Superior temporal gyrus (tissue), 1 donor: ENCODE results near the gene SLC35B2.
A peak's percentile ranks its signal among the peaks of the same experiment; 100 is the strongest.

Experiments
- DNase-seq: peaks from one replicate; pipeline ENCODE4 v3.0.0-alpha.2; 2016; ENCODE audit errors: extremely low spot score

Gene SLC35B2

DNA sequence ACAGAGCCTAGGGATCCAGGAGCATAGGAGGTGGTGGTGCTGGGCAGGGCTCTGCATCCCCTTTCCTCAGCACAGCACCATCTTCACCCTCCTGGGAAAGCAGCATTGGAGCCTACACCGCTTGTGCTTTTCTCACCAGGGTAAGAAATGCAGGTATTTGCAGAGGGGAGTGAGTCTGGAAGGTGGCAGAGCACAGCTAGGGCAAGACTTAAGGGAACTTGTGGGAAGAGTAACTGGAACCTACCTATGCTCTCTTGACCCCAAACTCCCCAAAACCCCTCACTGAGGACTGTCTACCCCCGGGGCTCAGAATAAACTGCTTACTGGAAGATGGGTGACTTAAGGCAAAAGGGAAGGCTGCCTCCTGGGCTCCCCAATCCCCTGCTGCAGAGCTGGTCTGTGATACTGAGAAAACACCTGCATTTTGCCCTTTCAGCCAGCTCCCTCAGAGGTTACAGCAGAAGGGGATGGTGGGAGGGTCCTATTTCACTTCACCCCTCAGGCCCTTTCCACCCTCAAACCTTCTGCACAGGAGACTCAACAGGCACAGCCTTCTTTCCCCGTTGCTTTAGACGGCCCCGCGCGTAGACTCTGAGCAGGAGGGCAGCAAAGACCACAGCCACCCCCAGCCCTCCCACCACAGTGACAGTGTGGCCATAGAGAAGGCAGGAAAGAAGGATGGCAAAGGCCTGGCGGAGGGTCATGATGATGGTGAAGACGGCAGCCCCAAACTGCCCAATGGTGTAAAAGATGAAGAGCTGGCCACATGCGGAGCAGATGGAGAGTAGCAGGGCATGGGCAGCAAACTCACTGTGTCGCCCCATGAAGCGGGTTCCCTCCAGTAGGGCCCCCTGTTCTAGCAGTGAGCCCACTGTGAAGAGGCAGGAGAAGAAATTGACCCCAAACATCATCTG is 2.9 kb downstream of the SLC35B2 start:
- no peak for DNase-seq

DNA sequence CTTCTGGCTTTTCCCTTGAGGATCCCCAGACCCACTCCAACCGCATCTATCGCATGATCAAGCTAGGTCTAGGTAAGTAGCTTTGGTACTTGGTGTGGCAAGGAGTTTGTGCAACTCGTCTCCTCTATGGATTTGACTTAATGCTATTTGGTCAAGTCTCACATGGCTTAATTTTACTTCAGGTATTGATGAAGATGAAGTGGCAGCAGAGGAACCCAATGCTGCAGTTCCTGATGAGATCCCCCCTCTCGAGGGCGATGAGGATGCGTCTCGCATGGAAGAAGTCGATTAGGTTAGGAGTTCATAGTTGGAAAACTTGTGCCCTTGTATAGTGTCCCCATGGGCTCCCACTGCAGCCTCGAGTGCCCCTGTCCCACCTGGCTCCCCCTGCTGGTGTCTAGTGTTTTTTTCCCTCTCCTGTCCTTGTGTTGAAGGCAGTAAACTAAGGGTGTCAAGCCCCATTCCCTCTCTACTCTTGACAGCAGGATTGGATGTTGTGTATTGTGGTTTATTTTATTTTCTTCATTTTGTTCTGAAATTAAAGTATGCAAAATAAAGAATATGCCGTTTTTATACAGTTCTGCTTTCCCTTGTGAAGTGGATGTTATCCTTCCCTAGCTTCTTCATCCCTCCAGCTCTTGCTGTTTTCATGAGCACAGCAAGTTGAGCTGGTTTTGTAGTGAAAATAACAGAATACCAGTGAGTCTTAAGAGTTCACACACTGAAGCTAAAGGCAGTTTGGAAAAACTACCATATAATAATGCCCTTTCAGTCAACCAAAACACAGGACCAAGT is 3.8 kb downstream of the SLC35B2 start:
- DNase-seq: no peak

DNA sequence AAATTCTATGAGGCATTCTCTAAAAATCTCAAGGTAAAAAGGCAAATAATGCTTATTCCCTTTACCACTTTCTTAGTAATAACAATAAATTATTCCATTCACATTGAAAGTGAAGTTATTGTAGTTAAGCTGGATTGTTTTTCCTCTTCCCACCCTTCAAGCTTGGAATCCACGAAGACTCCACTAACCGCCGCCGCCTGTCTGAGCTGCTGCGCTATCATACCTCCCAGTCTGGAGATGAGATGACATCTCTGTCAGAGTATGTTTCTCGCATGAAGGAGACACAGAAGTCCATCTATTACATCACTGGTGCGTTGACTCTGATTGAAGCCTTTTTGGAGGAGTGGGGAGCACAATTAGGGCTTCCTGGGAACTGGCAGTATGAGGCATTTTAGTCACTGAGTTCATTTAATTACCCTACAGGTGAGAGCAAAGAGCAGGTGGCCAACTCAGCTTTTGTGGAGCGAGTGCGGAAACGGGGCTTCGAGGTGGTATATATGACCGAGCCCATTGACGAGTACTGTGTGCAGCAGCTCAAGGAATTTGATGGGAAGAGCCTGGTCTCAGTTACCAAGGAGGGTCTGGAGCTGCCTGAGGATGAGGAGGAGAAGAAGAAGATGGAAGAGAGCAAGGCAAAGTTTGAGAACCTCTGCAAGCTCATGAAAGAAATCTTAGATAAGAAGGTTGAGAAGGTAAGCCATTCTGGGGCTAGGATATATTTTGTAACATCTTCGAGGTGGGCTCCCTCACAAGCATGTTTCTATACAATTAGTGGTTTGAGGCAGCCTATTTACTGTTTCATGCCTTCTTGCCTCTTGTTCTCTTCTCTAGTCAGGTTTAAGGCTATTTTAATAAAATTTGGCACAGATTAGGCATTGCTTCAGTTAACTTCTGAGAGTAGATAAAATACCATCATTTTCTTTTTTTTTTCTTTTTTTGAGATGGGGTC is 5.5 kb downstream of the SLC35B2 start:
- no peak for DNase-seq

DNA sequence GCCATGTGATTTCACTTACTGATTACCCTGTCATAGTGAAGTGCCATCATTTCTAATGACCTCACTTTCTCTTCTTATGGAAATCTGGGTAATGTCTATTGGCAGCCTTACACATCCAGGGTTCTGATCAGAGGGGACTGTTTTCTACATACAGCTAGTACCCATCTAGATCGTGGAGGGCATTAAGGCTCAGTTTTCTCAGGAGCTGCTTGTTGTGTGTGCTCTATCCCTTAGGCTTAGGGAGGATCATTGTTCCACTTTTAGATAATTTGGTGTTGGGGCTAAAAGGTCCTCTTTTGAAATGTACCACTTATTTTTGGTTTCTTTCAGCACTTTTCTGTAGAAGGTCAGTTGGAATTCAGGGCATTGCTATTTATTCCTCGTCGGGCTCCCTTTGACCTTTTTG is 6.6 kb downstream of the SLC35B2 start:
- DNase-seq: no peak

DNA sequence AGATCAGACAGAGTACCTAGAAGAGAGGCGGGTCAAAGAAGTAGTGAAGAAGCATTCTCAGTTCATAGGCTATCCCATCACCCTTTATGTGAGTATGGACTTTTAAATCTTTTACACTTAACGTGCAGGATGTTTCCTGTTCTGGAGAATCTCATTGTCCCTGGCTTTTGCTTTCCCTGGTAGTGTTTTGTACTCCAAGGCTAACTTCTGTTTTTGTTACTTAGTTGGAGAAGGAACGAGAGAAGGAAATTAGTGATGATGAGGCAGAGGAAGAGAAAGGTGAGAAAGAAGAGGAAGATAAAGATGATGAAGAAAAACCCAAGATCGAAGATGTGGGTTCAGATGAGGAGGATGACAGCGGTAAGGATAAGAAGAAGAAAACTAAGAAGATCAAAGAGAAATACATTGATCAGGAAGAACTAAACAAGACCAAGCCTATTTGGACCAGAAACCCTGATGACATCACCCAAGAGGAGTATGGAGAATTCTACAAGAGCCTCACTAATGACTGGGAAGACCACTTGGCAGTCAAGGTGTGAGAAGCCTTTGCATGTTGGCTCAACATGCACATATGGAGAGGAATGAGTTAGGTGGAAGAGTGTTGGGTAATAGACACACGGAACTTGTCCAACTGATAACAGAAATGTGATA is 7.1 kb downstream of the SLC35B2 start:
- DNase-seq: no peak

DNA sequence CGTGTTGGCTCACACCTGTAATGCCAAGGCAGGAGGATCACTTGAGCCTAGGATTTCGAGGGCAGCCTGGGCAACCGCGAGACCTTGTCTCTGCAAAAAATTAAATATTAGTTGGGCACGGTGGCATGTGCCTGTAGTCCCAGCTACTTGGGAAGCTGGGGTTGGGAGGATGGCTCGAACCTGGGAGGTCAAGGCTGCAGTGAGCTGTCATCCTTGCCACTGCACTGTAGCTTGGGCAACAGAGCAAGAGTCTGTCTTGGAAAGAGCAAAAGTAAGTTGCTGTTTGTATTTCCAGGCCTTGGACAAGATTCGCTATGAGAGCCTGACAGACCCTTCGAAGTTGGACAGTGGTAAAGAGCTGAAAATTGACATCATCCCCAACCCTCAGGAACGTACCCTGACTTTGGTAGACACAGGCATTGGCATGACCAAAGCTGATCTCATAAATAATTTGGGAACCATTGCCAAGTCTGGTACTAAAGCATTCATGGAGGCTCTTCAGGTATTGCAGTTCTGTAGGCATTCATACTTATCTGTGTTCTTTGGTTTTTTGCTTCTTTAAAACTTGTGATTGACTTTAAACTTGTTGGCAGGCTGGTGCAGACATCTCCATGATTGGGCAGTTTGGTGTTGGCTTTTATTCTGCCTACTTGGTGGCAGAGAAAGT is 8.1 kb downstream of the SLC35B2 start:
- DNase-seq: no peak

DNA sequence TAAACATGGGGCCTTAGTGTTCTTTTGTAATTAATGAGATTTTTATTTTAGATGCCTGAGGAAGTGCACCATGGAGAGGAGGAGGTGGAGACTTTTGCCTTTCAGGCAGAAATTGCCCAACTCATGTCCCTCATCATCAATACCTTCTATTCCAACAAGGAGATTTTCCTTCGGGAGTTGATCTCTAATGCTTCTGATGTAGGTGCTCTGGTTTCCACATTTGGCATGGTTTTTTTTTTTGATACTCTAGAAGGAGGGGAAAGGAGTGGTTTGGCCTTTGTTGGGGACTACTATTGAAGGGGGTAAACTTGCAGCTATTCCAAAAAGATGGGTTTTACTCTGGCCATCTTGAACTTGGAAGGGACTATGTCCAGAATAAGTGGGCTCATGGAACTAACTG is 8.7 kb downstream of the SLC35B2 start:
- no peak for DNase-seq

DNA sequence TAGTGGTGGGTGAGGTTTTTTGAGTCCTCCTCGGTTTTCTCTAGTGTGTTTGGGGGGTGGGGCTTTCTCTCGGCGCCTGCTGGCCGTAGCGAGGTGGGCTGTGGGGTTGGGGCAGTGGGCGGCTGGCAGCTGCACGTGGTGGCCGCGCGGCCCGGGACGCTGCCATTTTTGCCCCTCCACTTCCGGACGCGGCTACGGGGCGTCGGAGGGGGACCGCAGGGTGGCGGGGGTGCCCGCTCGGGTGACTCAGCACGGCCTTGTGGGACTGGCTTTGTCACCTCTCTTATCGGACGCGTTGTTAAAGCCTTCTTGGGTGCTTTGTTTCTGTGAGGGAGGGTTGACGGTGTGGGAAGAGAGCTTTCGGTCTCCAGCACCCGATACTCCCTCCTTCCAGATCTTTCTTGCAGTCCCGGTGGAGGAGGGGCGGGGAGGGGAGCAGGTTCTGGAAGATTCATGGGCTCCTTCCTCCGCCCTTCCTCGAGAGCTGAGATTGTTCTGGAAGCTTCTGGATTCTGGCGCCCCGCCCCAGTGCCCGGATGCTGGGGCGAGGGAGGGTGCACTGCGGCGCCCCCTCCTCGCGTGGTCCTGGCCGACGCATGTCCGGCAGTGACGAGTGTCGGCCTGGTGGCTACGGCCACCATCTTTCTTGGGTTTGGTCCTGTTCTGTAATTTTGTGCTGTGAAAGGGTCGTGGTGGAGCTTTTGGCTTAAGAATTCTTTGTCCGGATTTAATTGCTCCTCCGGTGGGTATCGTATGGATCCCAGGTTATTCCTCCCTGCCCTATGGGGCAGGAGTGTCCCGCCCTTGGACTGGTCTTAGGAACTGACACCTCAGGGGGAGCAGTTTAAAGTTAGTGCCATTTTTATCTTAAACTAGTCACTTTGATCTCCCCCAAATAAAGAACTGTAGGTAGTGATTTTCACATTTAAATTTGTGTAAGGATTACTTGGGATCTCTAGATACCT is 9.7 kb downstream of the SLC35B2 start:
- peak; percentile 70 for DNase-seq

DNA sequence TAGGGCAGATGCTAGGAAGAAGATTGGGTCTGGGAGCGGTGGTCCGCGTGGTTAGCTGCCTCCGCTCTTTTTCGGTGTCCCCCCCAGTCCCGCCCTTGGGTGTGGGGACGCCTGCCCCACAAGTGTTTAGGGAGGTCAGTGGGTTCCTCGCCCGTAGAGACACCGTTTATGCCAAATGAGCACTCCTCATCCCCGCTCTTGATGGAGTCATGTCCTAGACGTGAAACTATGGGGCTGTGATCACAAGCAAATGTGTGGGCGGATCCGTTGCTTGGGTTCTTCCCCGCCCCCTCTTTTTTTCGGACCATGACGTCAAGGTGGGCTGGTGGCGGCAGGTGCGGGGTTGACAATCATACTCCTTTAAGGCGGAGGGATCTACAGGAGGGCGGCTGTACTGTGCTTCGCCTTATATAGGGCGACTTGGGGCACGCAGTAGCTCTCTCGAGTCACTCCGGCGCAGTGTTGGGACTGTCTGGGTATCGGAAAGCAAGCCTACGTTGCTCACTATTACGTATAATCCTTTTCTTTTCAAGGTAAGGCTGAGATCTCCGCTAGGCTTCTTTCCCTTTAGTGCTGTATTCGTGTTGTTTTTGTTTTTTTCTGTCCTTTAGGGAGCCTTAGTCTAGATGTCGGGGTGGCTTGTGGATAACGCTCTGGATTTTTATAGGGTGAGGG is 10.5 kb downstream of the SLC35B2 start, which contains the start of gene HSP90AB1:
TSS of gene HSP90AB1 (plus strand) at position 439 of the 675 bp plus-strand sequence. CDS start 1,529 bp downstream, outside the sequence.
- peak; percentile 98 for DNase-seq

DNA sequence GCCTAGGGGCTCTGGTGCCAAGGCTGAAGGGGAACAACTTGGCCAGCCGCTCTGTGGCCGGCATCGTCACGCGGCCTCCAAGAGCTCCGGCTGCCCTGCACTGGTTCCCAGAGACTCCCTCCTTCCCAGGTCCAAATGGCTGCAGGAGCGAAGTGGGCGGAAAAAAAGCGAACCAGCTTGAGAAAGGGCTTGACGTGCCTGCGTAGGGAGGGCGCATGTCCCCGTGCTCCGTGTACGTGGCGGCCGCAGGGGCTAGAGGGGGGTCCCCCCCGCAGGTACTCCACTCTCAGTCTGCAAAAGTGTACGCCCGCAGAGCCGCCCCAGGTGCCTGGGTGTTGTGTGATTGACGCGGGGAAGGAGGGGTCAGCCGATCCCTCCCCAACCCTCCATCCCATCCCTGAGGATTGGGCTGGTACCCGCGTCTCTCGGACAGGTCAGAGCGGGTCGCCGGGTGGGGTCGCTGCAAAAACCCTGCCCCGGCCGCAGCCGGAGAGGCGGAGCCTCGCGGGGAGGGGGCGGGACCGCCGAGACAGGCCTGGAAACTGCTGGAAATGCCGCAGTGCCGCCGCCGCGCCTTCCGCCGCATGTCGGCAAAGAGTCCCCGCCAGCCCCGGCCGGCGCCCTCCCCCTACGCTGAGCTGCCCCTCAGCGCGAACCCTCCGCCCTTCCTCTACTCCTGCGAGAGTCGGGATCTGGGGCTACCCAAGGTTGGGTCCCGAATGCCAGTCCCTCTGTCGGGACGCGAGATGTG is 11.2 kb downstream of the SLC35B2 start:
- peak; percentile 78 for DNase-seq

DNA sequence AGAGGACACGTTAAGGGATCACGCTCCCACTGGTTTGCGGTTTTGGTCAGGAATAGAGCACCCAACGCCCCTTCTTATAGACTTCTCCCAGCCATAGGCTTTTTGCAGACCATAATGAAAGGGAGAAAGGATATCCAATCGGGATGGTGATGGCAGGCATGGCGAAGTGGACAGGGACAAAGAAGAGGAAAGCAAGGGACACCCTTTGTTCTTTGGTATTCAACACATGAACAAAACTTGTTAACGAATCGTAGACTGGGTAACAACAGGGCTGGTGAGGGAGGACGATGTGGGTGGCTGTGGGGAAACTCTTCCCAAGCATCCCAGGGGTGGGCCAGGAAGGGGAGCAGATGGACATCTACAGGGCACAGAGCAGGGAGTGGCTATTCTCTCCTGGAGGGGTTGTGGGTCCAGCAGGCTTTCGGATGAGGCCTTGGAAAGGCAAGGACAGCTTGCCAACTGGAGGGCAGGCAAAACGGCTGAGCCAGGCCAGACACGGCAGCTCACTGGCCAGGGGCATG is 11.9 kb downstream of the SLC35B2 start:
- no peak for DNase-seq

DNA sequence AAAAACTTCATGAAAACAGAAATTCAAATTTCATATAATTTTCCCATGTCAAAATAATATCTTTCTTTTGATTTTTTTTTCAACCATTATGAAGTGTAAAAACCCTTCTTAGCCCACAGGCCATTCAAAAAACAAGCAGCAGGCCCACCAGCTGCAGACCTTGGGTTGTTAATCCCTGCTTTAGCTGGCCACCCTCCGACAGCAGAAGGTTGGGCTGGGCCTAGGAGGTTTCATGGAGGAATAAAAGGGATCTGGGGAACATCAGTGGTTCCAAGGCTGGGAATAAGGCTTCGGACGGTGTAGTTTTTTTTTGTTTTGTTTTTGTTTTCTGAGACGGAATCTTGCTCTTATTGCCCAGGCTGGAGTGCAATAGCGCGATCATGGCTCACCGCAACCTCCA is 14.0 kb downstream of the SLC35B2 start:
- no peak for DNase-seq

DNA sequence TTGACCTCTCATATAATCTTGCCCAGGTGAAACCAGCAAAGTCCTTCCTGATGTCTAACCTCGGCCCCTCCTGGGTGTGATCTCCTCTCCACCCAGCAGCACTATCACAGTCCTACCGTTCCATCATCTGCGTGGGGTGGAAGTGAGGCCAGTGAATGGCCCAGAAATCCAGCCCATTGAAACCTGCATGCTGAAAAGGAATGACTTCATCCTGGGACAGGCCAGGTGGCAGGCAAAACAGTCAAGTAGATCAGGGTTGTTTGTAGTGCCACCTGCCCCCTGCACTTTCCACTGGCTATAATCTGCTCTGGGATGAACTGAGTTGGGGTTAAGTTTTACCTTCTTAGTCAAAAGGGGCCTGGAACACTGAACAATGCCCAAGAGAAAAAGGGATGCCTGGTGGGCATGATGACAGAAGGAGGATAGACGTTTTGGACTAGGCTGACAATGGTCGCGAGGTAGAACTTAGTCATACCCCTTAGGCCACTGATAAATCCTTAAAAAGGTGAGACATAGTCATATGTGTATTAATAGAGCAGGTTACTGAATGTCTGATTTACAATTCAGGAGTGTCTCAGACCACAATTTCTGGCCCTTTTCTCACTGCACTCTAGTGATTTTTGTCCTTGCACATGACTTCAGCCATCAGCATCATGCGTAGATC is 18.5 kb downstream of the SLC35B2 start:
- DNase-seq: no peak

DNA sequence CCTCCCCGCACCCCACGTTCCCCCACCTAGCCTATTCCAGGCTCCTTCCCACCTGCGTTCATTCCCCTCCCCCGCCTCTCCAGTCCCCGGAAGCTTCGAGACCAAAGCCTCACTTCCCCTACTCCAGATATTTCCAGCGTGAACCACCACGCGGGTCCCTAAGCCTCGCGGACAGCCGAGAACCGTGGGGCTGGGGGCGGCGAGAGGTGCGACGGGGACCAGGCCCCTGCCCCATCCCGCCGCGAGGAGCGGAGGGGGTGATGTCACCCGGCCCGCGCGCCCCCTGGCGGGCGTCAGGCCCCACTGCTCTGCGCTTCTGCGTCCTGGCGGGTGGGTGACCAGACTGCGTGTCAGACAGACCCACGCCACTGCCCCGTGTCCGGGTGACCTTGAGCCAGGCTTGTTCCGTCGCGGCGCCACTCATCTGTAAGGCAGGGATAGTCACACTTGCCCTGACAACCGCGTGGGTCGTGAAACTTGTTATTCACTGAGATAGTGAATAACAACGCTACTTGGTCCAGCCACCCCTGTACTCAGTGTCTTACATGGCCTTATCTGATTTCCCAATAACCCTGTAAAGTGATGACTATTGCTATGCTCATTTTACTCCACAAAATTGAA is 19.4 kb downstream of the SLC35B2 start:
- DNase-seq: peak; percentile 88

DNA sequence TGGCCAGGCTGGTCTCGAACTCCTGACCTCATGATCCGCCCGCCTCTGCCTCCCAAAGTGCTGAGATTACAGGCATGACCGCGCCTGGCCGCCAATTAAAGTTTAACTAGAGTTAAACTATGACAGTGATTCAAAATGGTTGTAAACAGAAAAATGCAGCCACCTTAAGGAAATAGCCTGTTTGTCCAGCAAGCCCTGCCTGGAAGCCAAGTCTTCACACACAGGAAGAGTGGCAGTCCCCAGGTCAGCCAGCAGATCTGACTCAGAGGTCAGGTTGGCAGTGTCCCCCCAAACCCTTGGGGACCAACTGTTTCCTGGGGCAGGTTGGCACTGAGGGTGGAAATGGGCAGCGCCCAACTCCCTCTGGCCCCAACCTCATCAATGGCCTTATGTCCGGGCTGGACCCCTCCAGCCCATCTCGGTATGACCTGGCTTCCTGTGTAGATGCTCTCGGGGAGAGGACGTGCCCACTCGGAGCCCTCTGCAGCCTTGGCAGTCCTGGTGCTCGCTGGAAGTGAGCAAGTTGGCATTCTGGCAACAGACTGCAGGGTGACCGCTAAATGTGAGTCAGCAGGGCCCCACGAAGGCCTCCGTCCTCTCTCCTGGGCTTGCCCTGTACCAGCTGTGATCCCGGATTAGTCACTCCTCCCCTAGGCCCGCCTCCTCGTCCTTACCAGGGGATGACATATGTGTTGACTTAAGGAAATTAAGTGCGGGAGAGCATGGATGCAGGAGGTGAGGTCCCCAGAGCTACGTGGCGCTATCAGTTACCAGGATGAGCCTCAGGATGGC is 20.1 kb downstream of the SLC35B2 start:
- DNase-seq: peak; percentile 79
